ENCODE measurements around the gene SYT1. TPM values are rescaled to one million over a fixed set of nuclear protein-coding genes. Genes with fewer than 3 reads are reported as not detected.
A peak's percentile ranks its signal among the peaks of the same experiment; 100 is the strongest.
"Not testable (repeated sequence)": the region's sequence is repeated elsewhere in the genome, so short reads cannot be mapped to it uniquely, and the experiment has no call there.

The SYT1 gene
- total RNA-seq, 6 donors from 2014 or later: 0.52 to 0.67 (median 0.59) TPM; not detected in 3

DNA sequence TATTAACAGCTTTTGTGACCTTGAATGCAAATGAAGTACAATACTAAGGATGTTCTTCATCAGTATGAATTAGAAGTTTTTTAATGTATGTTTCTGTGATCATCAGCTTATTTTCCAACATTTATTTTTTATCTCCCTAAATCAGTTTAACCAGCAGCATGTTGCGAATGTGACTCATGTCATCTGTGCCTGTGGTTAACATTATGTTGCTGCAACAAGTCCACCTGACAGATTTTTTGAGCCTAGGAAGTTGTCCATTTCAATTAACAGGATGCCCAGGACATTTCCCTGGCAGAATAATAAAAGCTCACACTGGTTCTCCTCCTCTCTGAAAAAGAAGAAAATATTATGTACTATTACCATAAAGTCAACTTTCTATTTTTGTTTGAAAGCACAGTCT, 155.5 kb downstream of the SYT1 start:
- H3K36me3 ChIP-seq: no peaks in the 10 kb centered on the region
- WGBS, 2 donors: 53 to 78% methylated on average over 1 of the region's 1 CpG
- no peak overlapping the region for H3K4me3 ChIP-seq
- no peak overlapping the region for H3K27ac ChIP-seq
- no peak for DNase-seq
- H3K9me3 ChIP-seq: no peaks in the 10 kb centered on the region
- TF ChIP-seq CTCF (IDR thresholded peaks at IDR 0.05): no peak
- TF ChIP-seq POLR2AphosphoS5 (IDR thresholded peaks at IDR 0.05): no peak
- no peak for TF ChIP-seq POLR2A (IDR thresholded peaks at IDR 0.05)
- ATAC-seq (ENCODE audit: low FRiP score in 2 of 2): no peak
- H3K4me1 ChIP-seq: no peaks in the 10 kb centered on the region
- no peaks in the 10 kb centered on the region for H3K27me3 ChIP-seq

DNA sequence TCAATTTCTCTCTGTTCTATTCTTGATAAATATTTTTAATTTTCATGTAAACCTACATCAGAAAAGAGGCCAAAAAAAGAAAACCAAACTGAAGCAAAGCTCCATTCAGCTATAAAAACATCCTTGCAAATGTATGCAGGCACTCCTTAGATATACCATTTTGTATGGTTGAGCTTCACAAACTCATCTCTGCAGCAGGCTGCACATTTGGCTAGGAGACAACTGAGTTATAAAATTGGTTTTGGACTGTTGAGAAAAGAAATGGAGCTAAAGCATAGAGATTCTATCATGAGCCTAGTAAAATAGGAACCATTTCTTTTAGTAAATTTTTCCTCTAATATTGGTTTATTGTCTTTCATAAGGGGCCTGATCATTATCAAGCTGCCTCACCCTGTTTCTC, 156.4 kb downstream of the SYT1 start:
- DNase-seq: no peak
- Histone ChIP-seq H3K27me3 (no peaks in the 10 kb centered on the region), H3K36me3 (no peaks in the 10 kb centered on the region), H3K4me1 (no peaks in the 10 kb centered on the region), H3K9me3 (no peaks in the 10 kb centered on the region), H3K4me3 (no peak overlapping the region), H3K27ac (no peak overlapping the region)
- TF ChIP-seq EP300 (IDR thresholded peaks at IDR 0.05) (no peak), POLR2A (IDR thresholded peaks at IDR 0.05) (no peak), POLR2AphosphoS5 (IDR thresholded peaks at IDR 0.05) (no peak), CTCF (IDR thresholded peaks at IDR 0.05) (no peak)
- ATAC-seq (ENCODE audit: low FRiP score in 2 of 2): no peak

GRCh38 chr12:79023261-79023660, 158.7 kb downstream of the SYT1 start:
- no peaks in the 10 kb centered on the region for H3K27me3 ChIP-seq
- TF ChIP-seq POLR2AphosphoS5 (IDR thresholded peaks at IDR 0.05) (no peak), POLR2A (IDR thresholded peaks at IDR 0.05) (no peak), EP300 (IDR thresholded peaks at IDR 0.05) (no peak), CTCF (IDR thresholded peaks at IDR 0.05) (no peak)
- 63 to 65% methylated on average over 1 of the region's 1 CpG for WGBS, 2 donors
- H3K4me3 ChIP-seq: no peak overlapping the region
- no peaks in the 10 kb centered on the region for H3K9me3 ChIP-seq
- ATAC-seq (ENCODE audit: low FRiP score in 2 of 2) (no peak), DNase-seq (no peak)
- no peaks in the 10 kb centered on the region for H3K4me1 ChIP-seq
- H3K27ac ChIP-seq: no peak overlapping the region
- H3K36me3 ChIP-seq: no peaks in the 10 kb centered on the region

DNA sequence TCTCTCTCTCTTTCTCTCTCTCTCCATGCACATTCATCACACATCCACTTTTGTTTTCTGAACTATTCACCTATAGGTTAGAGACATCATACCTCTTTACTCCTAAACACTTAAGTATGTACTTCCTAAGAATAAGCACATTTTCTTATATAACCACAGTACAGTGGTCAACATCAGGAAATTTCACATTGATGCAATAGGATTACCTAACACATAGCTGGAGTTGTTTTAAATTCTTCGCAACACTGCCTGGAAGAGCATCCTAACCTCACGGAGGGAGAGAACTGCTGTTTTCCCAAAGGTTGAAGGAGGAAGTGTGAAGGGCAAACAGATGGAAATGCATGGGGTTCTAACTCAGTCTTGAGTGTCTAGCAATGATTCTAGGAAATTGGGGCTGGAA, 159.2 kb downstream of the SYT1 start:
- WGBS, 2 donors: 78 to 81% methylated on average over 2 of the region's 2 CpGs
- Histone ChIP-seq H3K27me3 (no peaks in the 10 kb centered on the region), H3K9me3 (no peaks in the 10 kb centered on the region), H3K4me1 (no peaks in the 10 kb centered on the region), H3K4me3 (no peak overlapping the region), H3K27ac (no peak overlapping the region), H3K36me3 (no peaks in the 10 kb centered on the region)
- ATAC-seq (ENCODE audit: low FRiP score in 2 of 2): no peak
- DNase-seq: no peak
- TF ChIP-seq POLR2AphosphoS5 (IDR thresholded peaks at IDR 0.05): no peak
- no peak for TF ChIP-seq POLR2A (IDR thresholded peaks at IDR 0.05)
- TF ChIP-seq CTCF (IDR thresholded peaks at IDR 0.05): no peak
- TF ChIP-seq EP300 (IDR thresholded peaks at IDR 0.05): no peak

DNA sequence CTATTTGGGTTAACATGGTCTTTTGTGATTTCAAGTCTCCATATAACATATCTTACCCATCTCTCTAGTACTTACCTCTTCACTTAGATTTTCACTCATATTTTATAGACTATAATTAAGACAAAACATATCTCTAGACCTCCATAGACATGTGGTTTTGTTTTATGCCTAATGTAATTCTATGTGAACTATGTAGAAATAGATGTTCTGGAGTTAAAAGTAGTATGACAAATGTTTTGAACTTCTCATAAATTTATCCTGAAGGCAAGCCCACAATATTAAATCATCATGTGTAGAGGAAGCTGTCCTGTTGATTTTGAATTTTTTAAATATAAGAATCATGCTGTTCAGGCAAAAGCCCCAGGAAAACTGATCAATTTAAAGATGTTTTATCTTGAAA, 169.2 kb downstream of the SYT1 start:
- DNase-seq (no peak), ATAC-seq (ENCODE audit: low FRiP score in 2 of 2) (no peak)
- Histone ChIP-seq H3K9me3 (no peaks in the 10 kb centered on the region), H3K36me3 (no peaks in the 10 kb centered on the region), H3K27ac (no peak overlapping the region), H3K27me3 (no peaks in the 10 kb centered on the region), H3K4me1 (no peaks in the 10 kb centered on the region), H3K4me3 (no peak overlapping the region)
- TF ChIP-seq EP300 (IDR thresholded peaks at IDR 0.05) (no peak), POLR2AphosphoS5 (IDR thresholded peaks at IDR 0.05) (no peak), CTCF (IDR thresholded peaks at IDR 0.05) (no peak), POLR2A (IDR thresholded peaks at IDR 0.05) (no peak)

DNA sequence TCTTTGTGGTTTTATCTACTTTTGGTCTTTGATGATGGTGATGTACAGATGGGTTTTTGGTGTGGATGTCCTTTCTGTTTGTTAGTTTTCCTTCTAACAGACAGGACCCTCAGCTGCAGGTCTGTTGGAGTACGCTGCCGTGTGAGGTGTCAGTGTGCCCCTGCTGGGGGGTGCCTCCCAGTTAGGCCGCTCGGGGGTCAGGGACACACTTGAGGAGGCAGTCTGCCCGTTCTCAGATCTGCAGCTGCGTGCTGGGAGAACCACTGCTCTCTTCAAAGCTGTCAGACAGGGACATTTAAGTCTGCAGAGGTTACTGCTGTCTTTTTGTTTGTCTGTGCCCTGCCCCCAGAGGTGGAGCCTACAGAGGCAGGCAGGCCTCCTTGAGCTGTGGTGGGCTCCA, 180.2 kb downstream of the SYT1 start:
- ATAC-seq (ENCODE audit: low FRiP score in 2 of 2); H3K9me3 ChIP-seq; H3K4me1 ChIP-seq; H3K27me3 ChIP-seq; H3K4me3 ChIP-seq; H3K36me3 ChIP-seq; H3K27ac ChIP-seq: not testable (repeated sequence)
- peak in 1 of 2 donors; percentile 24 for DNase-seq
- WGBS, 2 donors: 90 to 97% methylated on average over 2 to 5 of the region's 6 CpGs

- DNase-seq: peak in 1 of 2 donors; percentile 53
- H3K9me3 ChIP-seq; ATAC-seq (ENCODE audit: low FRiP score in 2 of 2); H3K4me3 ChIP-seq; H3K36me3 ChIP-seq; H3K4me1 ChIP-seq; H3K27ac ChIP-seq; H3K27me3 ChIP-seq: not testable (repeated sequence)
- 96 to 98% methylated on average over 21 to 24 of the region's 32 CpGs for WGBS, 2 donors
Observed at GRCh38 chr12:79045149-79045703, 180.7 kb downstream of the SYT1 start.

All from upper lobe of left lung (tissue), 6 donors.